SK-N-SH (cell line): Measurements from ENCODE around the gene NTRK2. TPM values are rescaled to one million over a fixed set of nuclear protein-coding genes. Genes with fewer than 3 reads are reported as not detected.

Experiments
- CTCF ChIA-PET: fragments of 300-600, 350-600 bp; formaldehyde crosslinking; extraction: SDS; loops from one replicate; lab custom pipeline; 2021; lab: Yijun Ruan, JAX
- POLR2A ChIA-PET: fragments of 350-600 bp; sonication (Branson Sonifier 250); formaldehyde crosslinking; extraction: SDS; loops from one replicate; lab custom pipeline; 2020; ENCODE audit warnings: antibody characterized with exemption, inconsistent platforms; lab: Yijun Ruan, JAX
- DNase-seq: peaks from one replicate; pipeline ENCODE4 v3.0.0; 2012
- H2AFZ ChIP-seq: fragments of 200-600 bp; sonication (generic); 2 replicates; pipeline ENCODE4 v1.8.1; 2016; ENCODE audit warnings: antibody characterized with exemption, mild to moderate bottlenecking, low read depth
- H3F3A ChIP-seq: fragments of 200-600 bp; sonication (generic); replicated peaks from 2 replicates; pipeline ENCODE3; 2016; ENCODE audit warnings: antibody characterized with exemption, mild to moderate bottlenecking; ENCODE audit not compliant: insufficient read depth
- H3K27ac ChIP-seq, 2 experiments: fragments of 200-500 bp in 1 of 2; fragments of 200-600 bp in 1 of 2; sonication (Bioruptor generic) in 1 of 2; sonication (generic), shearing (Covaris generic) in 1 of 2; 2 replicates each; pipeline versions ENCODE4 v1.5.1 to v1.6.1; 2014 to 2016; ENCODE audit warnings: low read depth in 2 of 2, inconsistent platforms in 1 of 2, low read length in 1 of 2, mild to moderate bottlenecking in 1 of 2, mixed read lengths in 1 of 2
- H3K27me3 ChIP-seq: fragments of 200-600 bp; sonication (generic), shearing (Covaris generic); 2 replicates; pipeline ENCODE4 v1.6.1; 2016; ENCODE audit warnings: mixed run types; ENCODE audit not compliant: insufficient read depth
- H3K36me3 ChIP-seq, 2 experiments: fragments of 200-500 bp in 1 of 2; fragments of 200-600 bp in 1 of 2; sonication (Bioruptor generic) in 1 of 2; sonication (generic) in 1 of 2; replicated peaks in 1 of 2; 2 replicates each; pipeline versions ENCODE3 to v1.5.1; 2014 to 2016; ENCODE audit warnings: low read length in 1 of 2, mild to moderate bottlenecking in 1 of 2; ENCODE audit not compliant: insufficient read depth in 2 of 2, control insufficient read depth in 1 of 2
- H3K4me1 ChIP-seq, 2 experiments: fragments of 200-500 bp in 1 of 2; fragments of 200-600 bp in 1 of 2; sonication (Bioruptor generic) in 1 of 2; sonication (generic), shearing (Covaris generic) in 1 of 2; 2 replicates each; pipeline versions ENCODE4 v1.5.1 to v1.6.1; 2014 to 2016; ENCODE audit warnings: low read depth in 1 of 2, low read length in 1 of 2, mixed run types in 1 of 2; ENCODE audit not compliant: insufficient read depth in 2 of 2, control insufficient read depth in 1 of 2
- H3K4me2 ChIP-seq: fragments of 200-600 bp; sonication (generic), shearing (Covaris generic); 2 replicates; pipeline ENCODE4 v1.6.1; 2017; ENCODE audit warnings: mixed run types
- H3K4me3 ChIP-seq, 2 experiments: fragments of 200-500 bp in 1 of 2; fragments of 200-600 bp in 1 of 2; sonication (Bioruptor generic) in 1 of 2; sonication (generic), shearing (Covaris generic) in 1 of 2; 2 replicates each; pipeline versions ENCODE4 v1.5.1 to v1.8.1; 2014 to 2016; ENCODE audit warnings: low read depth in 2 of 2, inconsistent platforms in 1 of 2, low read length in 1 of 2, mild to moderate bottlenecking in 1 of 2, mixed read lengths in 1 of 2, moderate library complexity in 1 of 2
- H3K79me2 ChIP-seq: fragments of 200-600 bp; sonication (generic); 2 replicates; pipeline ENCODE4 v1.8.1; 2017; ENCODE audit warnings: mild to moderate bottlenecking; ENCODE audit not compliant: insufficient read depth
- H3K9ac ChIP-seq: fragments of 200-600 bp; sonication (generic); 2 replicates; pipeline ENCODE4 v1.6.1; 2017; ENCODE audit warnings: mixed run types
- H3K9me2 ChIP-seq: fragments of 200-600 bp; sonication (generic); 2 replicates; pipeline ENCODE4 v1.6.1; 2017; ENCODE audit warnings: mixed run types
- H3K9me3 ChIP-seq: fragments of 200-600 bp; sonication (generic); 2 replicates; pipeline ENCODE4 v1.6.1; 2017; ENCODE audit warnings: mixed run types, mild to moderate bottlenecking, moderate library complexity
- H4K20me1 ChIP-seq: fragments of 200-600 bp; sonication (generic); 2 replicates; pipeline ENCODE4 v1.6.1; 2017; ENCODE audit warnings: mild to moderate bottlenecking, mixed run types; ENCODE audit not compliant: insufficient read depth
- ELF1 ChIP-seq: IDR thresholded peaks from 2 replicates; pipeline ENCODE4 v1.4.0; 2012
- EP300 ChIP-seq, 2 experiments: IDR thresholded peaks; 2 replicates each; pipeline versions ENCODE4 v1.4.0 to v1.6.1; 2012; ENCODE audit warnings: borderline replicate concordance in 1 of 2, low read depth in 1 of 2, low read length in 1 of 2
- EZH2phosphoT487 ChIP-seq: fragments of 200-600 bp; sonication (generic); IDR thresholded peaks from 2 replicates; pipeline ENCODE4 v1.6.1; 2017; ENCODE audit warnings: low read depth, mixed run types, mild to moderate bottlenecking, antibody characterized with exemption, moderate library complexity, borderline replicate concordance
- FOSL2 ChIP-seq: IDR thresholded peaks from 2 replicates; pipeline ENCODE4 v1.4.0; 2012; ENCODE audit warnings: low read depth, mild to moderate bottlenecking, moderate library complexity, borderline replicate concordance
- FOXM1 ChIP-seq: IDR thresholded peaks from 2 replicates; pipeline ENCODE4 v1.4.0; 2012; ENCODE audit warnings: low read depth, mild to moderate bottlenecking
- GABPA ChIP-seq: IDR thresholded peaks from 2 replicates; pipeline ENCODE4 v1.4.0; 2012; ENCODE audit warnings: low read depth, mild to moderate bottlenecking
- MAX ChIP-seq: IDR thresholded peaks from 2 replicates; pipeline ENCODE4 v1.4.0; 2012; ENCODE audit warnings: low read depth
- MEF2A ChIP-seq: IDR thresholded peaks from 2 replicates; pipeline ENCODE4 v1.4.0; 2012; ENCODE audit warnings: low read depth, borderline replicate concordance
- MXI1 ChIP-seq: IDR thresholded peaks from 2 replicates; pipeline ENCODE4 v1.6.1; 2012; ENCODE audit warnings: mild to moderate bottlenecking, low read depth, low read length, improper control_type of control experiment
- NFIC ChIP-seq: IDR thresholded peaks from 2 replicates; pipeline ENCODE4 v1.4.0; 2012; ENCODE audit warnings: borderline replicate concordance
- POLR2AphosphoS5 ChIP-seq: IDR thresholded peaks from 2 replicates; pipeline ENCODE4 v1.6.1; 2012; ENCODE audit warnings: low read depth, low read length
- RAD21 ChIP-seq: IDR thresholded peaks from 2 replicates; pipeline ENCODE4 v1.6.1; 2012; ENCODE audit warnings: mild to moderate bottlenecking, low read length
- RFX5 ChIP-seq: IDR thresholded peaks from 2 replicates; pipeline ENCODE4 v1.6.1; 2012; ENCODE audit warnings: mild to moderate bottlenecking, improper control_type of control experiment, low read length
- RXRA ChIP-seq: IDR thresholded peaks from 2 replicates; pipeline ENCODE4 v1.4.0; 2012; ENCODE audit warnings: low read depth, mild to moderate bottlenecking, borderline replicate concordance
- SIN3A ChIP-seq: IDR thresholded peaks from 2 replicates; pipeline ENCODE4 v1.6.1; 2012; ENCODE audit warnings: low read depth, mild to moderate bottlenecking, low read length, moderate library complexity, borderline replicate concordance
- TAF1 ChIP-seq: IDR thresholded peaks from 2 replicates; pipeline ENCODE4 v1.6.1; 2012; ENCODE audit warnings: low read depth, mild to moderate bottlenecking, low read length, moderate library complexity, borderline replicate concordance
- TCF12 ChIP-seq: IDR thresholded peaks from 2 replicates; pipeline ENCODE4 v1.4.0; 2012
- USF2 ChIP-seq: fragments of 150-350 bp; IDR thresholded peaks from 2 replicates; pipeline ENCODE4 v1.6.1; 2017; ENCODE audit warnings: antibody characterized with exemption, low read length, low read depth, borderline replicate concordance
- ZBTB33 ChIP-seq: IDR thresholded peaks from 2 replicates; pipeline ENCODE4 v1.4.0; 2012; ENCODE audit warnings: low read depth, borderline replicate concordance
- WGBS: methylation state at CpG from one replicate; pipeline ENCODE4 v1.1.6; 2017; ENCODE audit warnings: low lambda C conversion rate; 5-methylcytosine and 5-hydroxymethylcytosine counted together
- polyA plus RNA-seq, 3 experiments: library from polyadenylated mRNA; depleted of rRNA; stranded (reverse); fragments of >200 nt; gene quantifications; 2 replicates each; pipeline ENCODE4 v1.2.3, GENCODE V29; 2012
- TF ChIP-seq, protein P1 (sequence below): fragments of 150-350 bp; IDR thresholded peaks from 2 replicates; pipeline ENCODE4 v1.6.1; 2016; ENCODE audit warnings: mild to moderate bottlenecking, low read depth, low read length

Gene NTRK2
- polyA plus RNA-seq, 1 of the 3 experiments (the other 2 are of a cell fraction), result 0.05 TPM

- no peak overlapping the region for H3K9ac ChIP-seq
- TF ChIP-seq NFIC, result no peak
- no peaks in the 10 kb centered on the region for H3K4me1 ChIP-seq
- no peaks in the 10 kb centered on the region for H3K9me3 ChIP-seq
- H3K27ac ChIP-seq, result no peak overlapping the region
- no peak overlapping the region for H3K4me3 ChIP-seq
- H3F3A ChIP-seq, result no peaks in the 10 kb centered on the region
- H3K79me2 ChIP-seq, result no peaks in the 10 kb centered on the region
- H3K9me2 ChIP-seq, result no peaks in the 10 kb centered on the region
- 34% methylated on average over 5 of the region's 5 CpGs for WGBS
- no peak overlapping the region for H3K4me2 ChIP-seq
- ChIA-PET POLR2A (no interaction called here), CTCF (interaction anchor here (0.9 to 1.4 kb wide), 3 partner anchors 10 to 121 kb away, joined by 3 to 6 read pairs (median 4); no protein-coding TSS in a partner anchor)
- H4K20me1 ChIP-seq, result no peaks in the 10 kb centered on the region
- DNase-seq, result no peak
- no peaks in the 10 kb centered on the region for H3K36me3 ChIP-seq
- no peak overlapping the region for H2AFZ ChIP-seq
- H3K27me3 ChIP-seq, result no peaks in the 10 kb centered on the region; the same call in 1 of the 2 replicates
Observed at GRCh38 chr9:84789463-84789830, 119.9 kb downstream of the NTRK2 start.

DNA sequence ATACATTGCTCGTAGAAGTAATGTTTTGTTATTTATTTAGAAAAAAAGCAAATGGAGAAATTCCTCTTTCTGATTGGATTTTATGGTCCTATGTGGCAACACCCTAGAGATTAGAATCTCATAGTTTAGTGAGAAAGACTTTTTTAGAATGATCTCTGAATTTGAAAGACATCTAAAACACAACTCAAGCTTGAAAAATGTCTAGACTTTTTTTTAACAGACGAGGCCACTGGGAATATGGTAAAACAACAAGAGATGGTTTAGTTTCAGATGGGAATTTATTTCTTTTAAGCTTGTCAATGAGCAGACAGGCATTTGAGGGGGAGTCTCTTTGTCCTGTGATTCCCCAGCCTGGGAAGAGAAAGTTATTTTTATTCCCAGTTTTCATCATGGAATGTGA, 122.1 kb downstream of the NTRK2 start:
- H3K27ac ChIP-seq, result no peak overlapping the region
- TF ChIP-seq EP300 (IDR thresholded peaks at IDR 0.05; ENCODE audit: borderline replicate concordance in 1 of 2, low read depth in 1 of 2, low read length in 1 of 2), result no peak
- TF ChIP-seq FOSL2, result no peak
- TF ChIP-seq MEF2A, result no peak
- no peak for TF ChIP-seq NFIC
- no peak for TF ChIP-seq RAD21
- TF ChIP-seq MXI1, result no peak
- TF ChIP-seq RFX5, result no peak
- no peak for TF ChIP-seq MAX
- TF ChIP-seq TCF12, result no peak
- no peak for TF ChIP-seq EZH2phosphoT487
- TF ChIP-seq GABPA, result no peak
- no peak for TF ChIP-seq ELF1
- TF ChIP-seq ZBTB33, result no peak
- TF ChIP-seq, protein P1, sequence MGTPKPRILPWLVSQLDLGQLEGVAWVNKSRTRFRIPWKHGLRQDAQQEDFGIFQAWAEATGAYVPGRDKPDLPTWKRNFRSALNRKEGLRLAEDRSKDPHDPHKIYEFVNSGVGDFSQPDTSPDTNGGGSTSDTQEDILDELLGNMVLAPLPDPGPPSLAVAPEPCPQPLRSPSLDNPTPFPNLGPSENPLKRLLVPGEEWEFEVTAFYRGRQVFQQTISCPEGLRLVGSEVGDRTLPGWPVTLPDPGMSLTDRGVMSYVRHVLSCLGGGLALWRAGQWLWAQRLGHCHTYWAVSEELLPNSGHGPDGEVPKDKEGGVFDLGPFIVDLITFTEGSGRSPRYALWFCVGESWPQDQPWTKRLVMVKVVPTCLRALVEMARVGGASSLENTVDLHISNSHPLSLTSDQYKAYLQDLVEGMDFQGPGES, result no peak
- no peak for TF ChIP-seq POLR2AphosphoS5
- TF ChIP-seq RXRA, result no peak
- no peak for TF ChIP-seq SIN3A
- TF ChIP-seq FOXM1, result no peak
- TF ChIP-seq USF2, result no peak
- no peak for TF ChIP-seq TAF1
- H3K4me3 ChIP-seq, result no peak overlapping the region
- H4K20me1 ChIP-seq, result no peaks in the 10 kb centered on the region
- ChIA-PET CTCF (no interaction called here), POLR2A (no interaction called here)
- no peaks in the 10 kb centered on the region for H3K79me2 ChIP-seq
- 40% methylated on average over 2 of the region's 2 CpGs for WGBS
- no peaks in the 10 kb centered on the region for H3K9me2 ChIP-seq
- no peak overlapping the region for H2AFZ ChIP-seq
- no peaks in the 10 kb centered on the region for H3K36me3 ChIP-seq
- no peaks in the 10 kb centered on the region for H3K4me1 ChIP-seq
- no peaks in the 10 kb centered on the region for H3F3A ChIP-seq
- no peaks in the 10 kb centered on the region for H3K9me3 ChIP-seq
- no peak for DNase-seq
- H3K4me2 ChIP-seq, result no peak overlapping the region
- no peaks in the 10 kb centered on the region; the same call in 1 of the 2 replicates for H3K27me3 ChIP-seq
- H3K9ac ChIP-seq, result no peak overlapping the region
